ENCODE measurements around the gene RAPSN.

RAPSN gene

GRCh38 chr11:47464483-47464882 lies 15.5 kb upstream of the RAPSN start:
- no peak for DNase-seq

DNA sequence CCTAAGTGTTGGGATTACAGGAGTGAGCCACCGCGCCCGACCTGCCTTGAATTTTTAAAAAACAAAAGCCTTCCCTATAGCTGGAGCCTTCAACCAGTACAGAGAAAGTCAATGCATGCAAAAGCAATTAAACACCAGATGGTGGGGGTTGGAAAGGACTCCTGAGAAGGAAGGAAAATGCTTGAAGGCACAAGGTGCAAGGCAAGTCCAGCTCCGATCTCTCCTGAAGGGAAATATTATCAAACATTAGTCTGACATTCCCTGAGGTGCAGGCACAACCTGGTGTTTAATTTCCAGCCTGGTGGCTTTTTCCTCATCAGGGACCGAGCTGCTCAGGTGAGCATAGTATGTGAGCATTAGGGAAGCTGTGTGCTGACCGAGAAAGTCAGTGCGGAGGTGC lies 12.9 kb upstream of the RAPSN start:
- DNase-seq = no peak

GRCh38 chr11:47460571-47461235 lies 11.8 kb upstream of the RAPSN start:
- DNase-seq = no peak

- DNase-seq = peak in 4 of 5 experiments; percentile 32 to 85 (median 42)
These were observed 5.3 kb upstream of the RAPSN start for GRCh38 chr11:47454258-47454671.

DNA sequence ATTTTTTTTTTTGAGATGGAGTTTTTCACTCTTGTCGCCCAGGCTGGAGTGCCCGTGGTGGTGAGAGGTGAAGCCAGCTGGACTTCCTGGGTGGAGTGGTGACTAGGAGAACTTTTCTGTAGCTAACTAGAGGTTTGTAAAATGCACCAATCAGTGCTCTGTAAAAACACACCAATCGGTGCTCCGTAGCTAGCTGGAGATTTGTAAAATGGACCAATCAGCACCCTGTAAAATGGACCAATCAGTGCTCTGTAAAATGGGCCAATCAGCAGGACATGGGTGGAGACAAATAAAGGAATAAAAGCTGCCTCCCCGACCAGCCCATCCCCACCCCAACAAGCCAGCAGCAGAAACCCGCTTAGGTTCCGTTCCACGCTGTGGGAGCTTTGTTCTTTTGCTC lies 4.4 kb upstream of the RAPSN start:
- peak in 1 of 5 experiments; percentile 15 for DNase-seq

DNA sequence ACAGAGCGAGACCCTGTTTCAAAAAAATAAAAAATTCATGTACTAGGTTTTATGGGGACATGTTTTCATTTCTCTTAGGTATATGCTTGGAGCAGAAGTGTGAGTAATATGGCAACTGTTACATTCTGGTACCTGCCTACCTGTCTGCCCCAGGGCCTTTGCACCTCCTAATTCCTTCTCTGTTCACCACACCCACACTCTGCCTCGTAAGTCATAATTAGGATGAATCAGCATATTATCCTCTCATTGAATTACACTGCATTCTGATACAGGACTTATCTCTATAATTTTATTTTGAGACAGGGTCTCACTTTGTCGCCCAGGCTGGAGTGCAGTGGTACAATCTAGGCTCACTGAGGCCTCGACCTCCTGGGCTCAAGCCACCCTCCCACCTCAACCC lies 3.1 kb upstream of the RAPSN start:
- no peak for DNase-seq

DNA sequence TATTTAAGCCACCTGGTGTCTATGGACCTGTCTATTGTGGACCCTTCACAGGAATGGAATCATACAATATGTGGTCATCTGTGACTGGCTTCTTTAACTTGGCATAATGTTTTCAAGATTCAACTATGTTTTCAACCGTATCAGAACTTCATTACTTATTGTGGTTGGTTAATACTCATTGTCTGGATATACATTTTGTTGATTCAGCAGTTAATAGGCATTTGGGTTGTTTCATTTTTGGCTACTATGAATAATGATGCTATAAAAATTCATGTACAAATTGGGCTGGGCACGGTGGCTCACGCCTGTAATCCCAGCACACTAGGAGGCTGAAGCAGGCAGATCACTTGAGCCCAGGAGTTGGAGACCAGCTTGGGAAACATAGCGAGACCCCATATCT lies 2.5 kb upstream of the RAPSN start:
- DNase-seq = no peak

GRCh38 chr11:47449541-47449940 lies 605 bp upstream of the RAPSN start:
- no peak for DNase-seq

DNA sequence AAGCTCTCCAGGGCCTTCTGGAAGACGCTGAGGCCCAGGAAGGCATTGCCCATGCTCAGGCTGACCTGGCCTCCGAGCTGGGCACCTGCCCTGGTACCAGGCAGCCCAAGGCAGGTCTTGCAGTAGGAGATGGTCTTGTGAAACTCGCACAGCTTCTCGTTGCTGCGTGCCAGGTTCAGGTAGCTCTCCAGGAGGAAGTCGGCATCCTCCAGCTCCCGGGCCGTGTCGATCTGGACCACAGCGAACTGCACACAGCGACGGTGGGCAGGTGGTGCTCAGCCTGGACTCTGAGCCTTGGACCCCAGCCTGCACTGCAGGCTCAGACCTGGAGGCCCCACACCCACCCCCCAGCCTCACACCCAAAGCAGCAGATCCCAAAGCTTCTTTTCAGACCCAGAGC lies 1.0 kb downstream of the RAPSN start:
- no peak for DNase-seq

DNA sequence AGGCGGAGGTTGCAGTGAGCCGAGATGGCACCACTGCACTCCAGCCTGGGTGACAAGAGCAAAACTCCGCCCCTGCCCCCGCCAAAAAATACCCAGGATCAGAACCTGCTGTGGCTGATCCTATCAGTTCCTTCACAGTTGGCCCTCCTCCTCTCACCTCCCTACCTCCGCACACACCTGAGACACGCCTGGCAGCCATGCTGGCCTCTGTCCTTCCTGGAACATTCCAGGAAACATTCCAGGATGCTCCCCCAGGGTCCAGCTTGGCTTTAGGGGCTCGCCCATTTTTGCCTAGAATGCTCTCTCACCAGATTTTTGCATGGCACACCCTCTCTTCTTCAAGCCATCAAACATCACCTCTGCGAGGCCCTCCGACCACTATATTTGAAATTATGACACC lies 2.1 kb downstream of the RAPSN start:
- DNase-seq = no peak

DNA sequence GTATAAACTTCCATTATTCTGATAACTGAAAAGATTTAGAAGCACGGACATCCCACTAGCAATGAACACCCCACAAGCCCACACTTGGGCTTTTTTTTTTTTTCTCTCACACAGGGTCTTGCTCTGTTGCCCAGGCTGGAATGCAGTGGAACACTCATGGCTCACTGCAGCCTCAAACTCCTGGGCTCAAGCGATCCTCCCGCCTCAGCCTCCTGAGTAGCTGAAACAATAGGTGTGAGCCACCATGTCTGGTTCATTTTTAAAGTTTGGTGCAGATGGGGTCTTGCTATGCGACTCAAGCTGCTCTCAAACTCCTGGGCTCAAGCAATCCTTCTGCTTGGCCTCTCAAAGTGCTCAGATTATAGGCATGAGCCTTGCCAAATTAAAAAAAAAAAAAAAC lies 3.1 kb downstream of the RAPSN start:
- DNase-seq = no peak

- DNase-seq = no peak
These were observed 5.1 kb downstream of the RAPSN start for GRCh38 chr11:47443817-47444216.

DNA sequence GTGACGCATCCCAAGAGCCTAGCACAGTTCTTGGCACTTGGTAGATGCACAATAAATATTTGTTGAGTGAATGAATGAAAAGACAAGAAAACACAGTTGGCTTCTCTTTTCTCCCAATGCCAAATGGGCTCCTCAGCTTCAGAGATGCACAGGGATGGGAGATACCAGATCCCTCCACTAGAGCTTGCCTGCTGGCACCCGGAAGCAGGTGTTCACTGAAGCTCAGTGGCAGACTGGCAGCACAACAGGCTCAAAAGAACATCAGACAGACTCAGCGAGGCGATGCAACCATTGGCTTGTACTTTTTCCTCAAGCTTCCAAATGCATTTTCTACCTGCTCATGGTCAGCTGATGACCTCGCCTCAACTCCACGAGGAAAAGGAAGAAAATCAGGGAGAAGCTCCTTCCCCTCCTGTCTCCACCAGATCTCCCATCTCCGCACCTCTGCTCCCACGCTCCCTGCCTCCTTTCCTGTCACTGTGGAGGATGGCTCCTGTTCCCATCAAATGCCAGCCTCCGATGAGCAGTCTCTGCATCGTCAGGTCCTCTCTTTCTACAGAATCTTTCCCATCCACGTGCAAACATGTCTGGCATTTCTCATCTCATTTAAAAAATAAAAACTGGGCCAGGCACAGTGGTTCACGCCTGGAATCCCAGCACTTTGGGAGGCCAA lies 5.8 kb downstream of the RAPSN start:
- DNase-seq = peak in 1 of 5 experiments; percentile 18

DNA sequence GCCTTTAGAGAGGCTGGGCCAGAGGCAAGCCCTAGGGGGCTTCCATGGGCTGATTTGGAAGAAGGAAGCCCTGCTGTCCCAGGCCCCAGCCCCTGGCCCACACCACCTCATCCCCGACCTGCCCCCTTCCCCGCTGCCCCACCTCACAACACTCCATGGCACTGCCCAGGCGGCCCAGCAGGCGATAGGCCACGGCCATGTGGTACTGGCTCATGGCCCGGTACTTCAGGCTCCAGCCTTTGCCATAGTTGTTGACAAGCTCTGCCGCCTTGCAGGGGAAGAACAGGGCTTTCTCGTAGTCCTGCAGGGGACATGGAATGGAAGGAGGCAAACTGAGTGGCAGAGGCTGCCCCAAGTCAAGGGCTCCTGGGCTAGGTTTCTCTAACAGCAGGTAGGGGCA lies 6.4 kb downstream of the RAPSN start:
- DNase-seq = no peak

GRCh38 chr11:47441421-47441820 lies 7.5 kb downstream of the RAPSN start:
- no peak for DNase-seq

DNA sequence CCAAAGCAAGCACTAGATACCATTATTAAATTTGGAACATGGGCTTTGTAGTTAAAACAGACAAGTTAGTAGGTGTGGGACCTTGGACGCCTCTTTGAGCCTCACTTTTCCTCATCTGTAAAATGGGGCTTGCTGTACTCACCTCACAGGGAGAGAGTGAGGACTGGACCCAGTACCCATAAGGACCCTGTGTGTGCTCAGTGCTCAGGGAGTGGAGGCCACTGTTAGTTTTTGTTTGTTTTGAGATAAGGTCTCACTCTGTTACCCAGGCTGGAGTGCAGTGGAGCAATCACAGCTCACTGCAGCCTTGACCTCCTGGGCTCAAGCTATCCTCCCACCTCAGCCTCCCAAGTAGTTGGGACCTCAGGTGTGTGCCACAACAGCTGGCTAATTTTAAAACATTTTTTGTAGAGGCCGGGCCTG lies 8.9 kb downstream of the RAPSN start:
- no peak for DNase-seq

DNA sequence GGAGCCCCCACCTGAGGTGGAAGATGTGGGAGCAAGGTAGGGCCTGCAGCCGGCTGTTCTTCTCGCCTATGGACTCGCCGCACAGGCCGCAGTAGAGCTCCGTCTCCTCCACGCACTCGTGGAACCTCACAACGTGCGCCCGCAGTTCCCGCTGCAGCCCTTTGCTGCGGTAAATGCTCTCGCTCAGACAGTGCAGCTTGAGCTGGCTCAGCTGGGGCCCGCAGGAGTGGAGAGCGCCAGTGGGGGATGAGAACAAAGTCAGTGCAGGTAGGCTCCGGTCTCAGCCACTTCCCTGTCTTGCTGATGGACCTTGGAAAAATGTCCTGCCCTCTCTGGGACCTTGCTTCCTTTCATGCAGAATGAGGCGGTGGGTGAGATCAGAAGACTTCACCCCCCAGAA lies 10.2 kb downstream of the RAPSN start:
- DNase-seq = no peak

DNA sequence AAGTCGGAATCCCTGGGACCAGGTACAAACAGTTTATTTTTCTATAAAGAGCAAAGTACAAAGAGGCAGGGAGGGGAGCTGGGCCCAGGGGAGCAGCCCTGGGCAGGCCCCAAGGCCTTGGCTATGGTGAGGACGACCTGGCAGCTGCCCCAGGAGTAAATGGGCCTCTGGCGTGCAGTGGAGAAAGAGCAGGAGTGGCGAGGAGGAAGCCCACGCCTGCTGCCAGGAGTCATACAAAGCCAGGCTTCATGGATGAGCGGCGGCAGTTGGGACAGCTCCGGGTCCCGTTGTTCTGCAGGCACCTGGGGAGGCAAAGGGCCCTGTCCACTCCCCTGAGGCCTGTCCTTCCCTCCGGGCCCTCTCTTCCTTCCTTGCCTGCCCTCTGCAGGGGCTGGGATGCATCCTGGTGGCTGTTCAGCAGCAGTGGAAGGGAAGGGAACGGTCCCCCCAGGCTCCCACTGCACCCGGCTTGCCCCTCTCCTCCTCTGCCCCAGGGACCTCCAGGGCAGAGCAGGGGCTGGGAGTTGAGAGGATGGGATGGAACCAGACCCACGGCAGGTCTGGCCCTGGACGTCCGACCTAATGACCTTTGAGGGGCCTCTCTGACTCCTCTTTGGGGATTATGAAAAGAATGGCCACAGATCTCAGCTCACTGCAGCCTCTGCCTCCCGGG lies 11.1 kb downstream of the RAPSN start:
- no peak for DNase-seq

- no peak for DNase-seq
These were observed 11.7 kb downstream of the RAPSN start for GRCh38 chr11:47437218-47437745.

GRCh38 chr11:47436726-47437125 lies 12.2 kb downstream of the RAPSN start:
- DNase-seq = no peak

DNA sequence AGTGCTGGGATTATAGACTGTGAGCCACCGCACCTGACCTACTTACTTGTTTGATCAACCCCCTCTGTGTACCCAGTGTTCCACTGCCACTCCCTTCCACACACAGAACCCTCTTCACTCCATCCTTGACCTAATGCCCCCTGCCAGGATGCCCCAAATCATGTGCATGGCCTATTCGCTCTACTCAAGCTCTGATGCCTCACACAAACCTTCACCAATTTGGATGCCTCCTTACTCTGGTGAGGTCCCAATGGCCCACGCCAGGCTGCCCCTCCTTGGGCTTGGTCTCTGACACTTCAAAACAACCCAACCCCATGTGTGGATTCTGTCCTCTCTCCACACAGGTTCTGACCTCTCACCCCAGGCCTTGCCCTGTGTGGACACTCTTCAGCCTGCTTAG lies 13.2 kb downstream of the RAPSN start:
- no peak for DNase-seq

DNA sequence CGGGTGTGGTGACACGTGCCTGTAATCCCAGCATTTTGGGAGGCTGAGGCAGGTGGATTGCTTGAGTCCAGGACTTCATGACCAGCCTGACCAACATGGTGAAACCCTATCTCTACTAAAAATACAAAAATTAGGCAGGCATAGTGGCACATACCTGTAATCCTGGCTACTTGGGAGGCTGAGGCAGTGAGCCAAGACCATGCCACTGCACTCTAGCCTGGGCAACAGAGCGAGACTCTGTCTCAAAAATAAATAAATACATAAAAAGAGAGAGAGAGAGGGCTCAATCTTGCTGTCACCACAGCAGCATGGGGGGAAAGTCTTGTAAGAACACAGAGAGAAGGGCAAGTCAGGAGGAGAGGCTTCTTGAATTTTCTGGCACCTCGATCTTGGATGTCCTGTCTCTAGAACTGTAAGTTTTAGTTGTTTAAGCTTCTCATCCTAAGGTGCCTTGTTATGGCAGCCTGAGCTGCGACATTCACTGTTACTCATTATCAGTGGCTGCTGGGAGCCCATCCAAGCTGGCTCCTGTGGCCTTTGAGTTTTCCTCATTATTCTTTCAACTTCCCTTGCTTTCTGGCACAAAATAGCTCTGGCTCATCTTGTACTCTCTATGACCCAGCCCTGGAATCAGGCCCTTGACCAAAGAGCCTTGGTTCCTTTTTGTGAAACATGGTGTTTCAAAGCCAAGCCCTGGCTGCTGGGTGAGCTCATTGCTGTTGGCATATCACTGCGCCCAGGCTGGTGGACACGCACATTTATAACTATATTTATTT lies 14.7 kb downstream of the RAPSN start:
- no peak for DNase-seq

- DNase-seq = no peak
These were observed 15.8 kb downstream of the RAPSN start for GRCh38 chr11:47433157-47433556.
